Neural cell (in vitro differentiated cells): ENCODE data around the gene BLVRB.

ENCODE experiments used
- EP300 ChIP-seq: fragments of 450-650 bp; conservative IDR thresholded peaks from 2 replicates; pipeline ENCODE4 v1.6.1; 2014; ENCODE audit warnings: antibody characterized with exemption, mild to moderate bottlenecking, moderate library complexity; ENCODE audit not compliant: poor library complexity, severe bottlenecking
- POLR2AphosphoS5 ChIP-seq: IDR thresholded peaks from 2 replicates; pipeline ENCODE4 v1.6.1; 2012
- RAD21 ChIP-seq: fragments of 450-650 bp; conservative IDR thresholded peaks from 2 replicates; pipeline ENCODE4 v1.6.1; 2014; ENCODE audit warnings: antibody characterized with exemption, mild to moderate bottlenecking, moderate library complexity
- TF ChIP-seq, protein P1 (sequence below): fragments of 450-650 bp; IDR thresholded peaks from 2 replicates; pipeline ENCODE4 v1.5.1; 2014; ENCODE audit warnings: antibody characterized with exemption, mild to moderate bottlenecking, moderate library complexity; ENCODE audit not compliant: poor library complexity, severe bottlenecking

DNA sequence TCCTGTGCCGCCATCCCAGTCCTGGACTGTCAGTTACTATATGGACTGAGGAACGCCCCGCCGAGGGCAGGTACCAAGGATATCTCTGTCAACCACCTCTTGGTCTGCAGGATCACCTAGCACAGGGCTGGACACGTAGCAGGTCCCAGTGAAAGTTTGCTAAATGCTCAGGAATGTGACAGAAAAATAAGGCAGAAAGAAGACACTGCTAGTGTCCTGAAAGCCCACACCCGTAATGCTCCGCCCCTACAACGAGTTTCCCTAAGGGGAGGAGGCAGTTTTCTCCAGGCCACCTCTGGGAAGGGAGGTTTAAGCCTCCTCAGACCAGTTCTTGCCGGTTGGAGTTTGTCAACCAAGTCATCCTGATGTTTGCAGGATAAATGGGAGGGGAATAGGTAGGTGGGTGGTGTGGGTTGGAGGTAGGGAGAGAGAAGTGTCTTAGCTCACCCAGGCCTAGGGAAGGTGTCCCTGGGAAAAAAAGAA, 19.7 kb downstream of the BLVRB start:
- TF ChIP-seq, protein P1, sequence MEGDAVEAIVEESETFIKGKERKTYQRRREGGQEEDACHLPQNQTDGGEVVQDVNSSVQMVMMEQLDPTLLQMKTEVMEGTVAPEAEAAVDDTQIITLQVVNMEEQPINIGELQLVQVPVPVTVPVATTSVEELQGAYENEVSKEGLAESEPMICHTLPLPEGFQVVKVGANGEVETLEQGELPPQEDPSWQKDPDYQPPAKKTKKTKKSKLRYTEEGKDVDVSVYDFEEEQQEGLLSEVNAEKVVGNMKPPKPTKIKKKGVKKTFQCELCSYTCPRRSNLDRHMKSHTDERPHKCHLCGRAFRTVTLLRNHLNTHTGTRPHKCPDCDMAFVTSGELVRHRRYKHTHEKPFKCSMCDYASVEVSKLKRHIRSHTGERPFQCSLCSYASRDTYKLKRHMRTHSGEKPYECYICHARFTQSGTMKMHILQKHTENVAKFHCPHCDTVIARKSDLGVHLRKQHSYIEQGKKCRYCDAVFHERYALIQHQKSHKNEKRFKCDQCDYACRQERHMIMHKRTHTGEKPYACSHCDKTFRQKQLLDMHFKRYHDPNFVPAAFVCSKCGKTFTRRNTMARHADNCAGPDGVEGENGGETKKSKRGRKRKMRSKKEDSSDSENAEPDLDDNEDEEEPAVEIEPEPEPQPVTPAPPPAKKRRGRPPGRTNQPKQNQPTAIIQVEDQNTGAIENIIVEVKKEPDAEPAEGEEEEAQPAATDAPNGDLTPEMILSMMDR: no peak
- no peak for TF ChIP-seq EP300
- TF ChIP-seq RAD21: no peak
- TF ChIP-seq POLR2AphosphoS5: no peak
